Left lung (tissue), 10 donors: ENCODE measurements around the gene RBBP4. TPM values are rescaled to one million over a fixed set of nuclear protein-coding genes. Genes with fewer than 3 reads are reported as not detected.

ENCODE experiments used
- ATAC-seq: fragments of 200-7000 bp; cut with Tn5 transposase; one replicate; pipeline ENCODE4 v1.9.1; 2020; ENCODE audit warnings: moderate library complexity
- DNase-seq, 4 donors: peaks; one replicate each; pipeline ENCODE4 v3.0.0-alpha.2; 2013 to 2020
- H3K27ac ChIP-seq, 2 donors: fragments of 200-600 bp; sonication (generic) in 1 of 2; one replicate each; pipeline versions ENCODE4 v1.5.0 to v1.8.0; 2020 to 2021
- H3K27me3 ChIP-seq, 2 donors: fragments of 200-600 bp; sonication (generic) in 1 of 2; one replicate each; pipeline versions ENCODE4 v1.5.0 to v1.8.0; 2020 to 2021
- H3K36me3 ChIP-seq, 2 donors: fragments of 200-600 bp; sonication (generic) in 1 of 2; one replicate each; pipeline versions ENCODE4 v1.5.0 to v1.8.0; 2020 to 2021
- H3K4me1 ChIP-seq, 2 donors: fragments of 200-600 bp; one replicate each; pipeline ENCODE4 v1.8.0; 2021
- H3K4me3 ChIP-seq, 2 donors: fragments of 200-600 bp; sonication (generic) in 1 of 2; one replicate each; pipeline versions ENCODE4 v1.5.0 to v1.8.0; 2020 to 2021; ENCODE audit warnings: mild to moderate bottlenecking in 1 of 2
- H3K9me3 ChIP-seq, 2 donors: fragments of 200-600 bp; sonication (generic) in 1 of 2; one replicate each; pipeline versions ENCODE4 v1.5.0 to v1.8.0; 2020 to 2021
- CTCF ChIP-seq, 2 donors: fragments of 200-600 bp; sonication (generic) in 1 of 2; IDR thresholded peaks; one replicate each; pipeline versions ENCODE4 v1.5.0 to v1.8.0; 2021; ENCODE audit warnings: antibody characterized with exemption in 2 of 2
- intact Hi-C, 2 donors: fragments of 100-400 bp; cut with DNase I; formaldehyde crosslinking; loops; one replicate each; pipeline versions ENCODE4 v1.11.2 to v1.14.2; 2022
- polyA plus RNA-seq, 6 donors: library from polyadenylated mRNA; unstranded; fragments of 120-200 nt; gene quantifications; one replicate each; pipeline ENCODE4 v1.2.1, GENCODE V29; 2013; ENCODE audit not compliant: insufficient read length in 6 of 6
- total RNA-seq, 2 donors: library from RNA; stranded (reverse); fragmentation: NEBNext Ultra II Directional; extraction: Animal tissue kit (Norgen Biotek cat#: 25700); gene quantifications; one replicate each; pipeline ENCODE4 v1.2.1, GENCODE V29; 2021
- donor health status: DM: no; HTN: yes; CAD: no.
- donor health status: DM: no; HTN: no; CAD: no.

RBBP4 gene
- total and polyA plus RNA-seq, 8 donors, result 166 to 333 (median 292) TPM

- Histone ChIP-seq H3K36me3 (no peaks in the 10 kb centered on the region), H3K27me3 (no peaks in the 10 kb centered on the region), H3K27ac (no peak overlapping the region), H3K4me3 (no peak overlapping the region), H3K4me1 (peaks cover 9 to 13% of the 10 kb centered on the region in 2 donors), H3K9me3 (no peaks in the 10 kb centered on the region)
- no peak for TF ChIP-seq CTCF (IDR thresholded peaks at IDR 0.05)
- DNase-seq (no peak), ATAC-seq (no peak)
- intact Hi-C loops, result no loop called here
These were observed 76.9 kb downstream of the RBBP4 start for GRCh38 chr1:32727876-32728275.

GRCh38 chr1:32728413-32729077 lies 77.5 kb downstream of the RBBP4 start:
- H3K27me3 ChIP-seq, result no peaks in the 10 kb centered on the region
- DNase-seq, result no peak
- no peaks in the 10 kb centered on the region for H3K36me3 ChIP-seq
- no peaks in the 10 kb centered on the region for H3K9me3 ChIP-seq
- intact Hi-C loops, result no loop called here
- H3K4me3 ChIP-seq, result no peak overlapping the region
- H3K4me1 ChIP-seq, result peaks cover 9 to 13% of the 10 kb centered on the region in 2 donors
- TF ChIP-seq CTCF (IDR thresholded peaks at IDR 0.05), result no peak
- ATAC-seq, result no peak
- no peak overlapping the region for H3K27ac ChIP-seq

- Histone ChIP-seq H3K4me3 (no peak overlapping the region), H3K27ac (no peak overlapping the region), H3K27me3 (no peaks in the 10 kb centered on the region), H3K36me3 (no peaks in the 10 kb centered on the region), H3K4me1 (peaks cover 9 to 13% of the 10 kb centered on the region in 2 donors), H3K9me3 (no peaks in the 10 kb centered on the region)
- no peak for TF ChIP-seq CTCF (IDR thresholded peaks at IDR 0.05)
- DNase-seq (no peak), ATAC-seq (no peak)
- intact Hi-C loops, result no loop called here
These were observed 78.4 kb downstream of the RBBP4 start for GRCh38 chr1:32729254-32730046.

- H3K4me3 ChIP-seq, result no peak overlapping the region
- intact Hi-C loops, result no loop called here
- H3K4me1 ChIP-seq, result no peaks in the 10 kb centered on the region
- H3K9me3 ChIP-seq, result no peaks in the 10 kb centered on the region
- TF ChIP-seq CTCF (IDR thresholded peaks at IDR 0.05), result no peak
- no peaks in the 10 kb centered on the region for H3K36me3 ChIP-seq
- ATAC-seq (peak; percentile 15), DNase-seq (no peak)
- no peak overlapping the region for H3K27ac ChIP-seq
- H3K27me3 ChIP-seq, result no peaks in the 10 kb centered on the region
These were observed 82.7 kb downstream of the RBBP4 start for GRCh38 chr1:32733582-32734321.

Other genes with a start within 250 kb of the RBBP4 start
- under 1 TPM; 0.03 TPM for gene ZBTB8B, start 186.1 kb upstream of the RBBP4 start, total RNA-seq
- 1 to 10 TPM; 1.3 to 2.0 (median 1.6) TPM for gene ZBTB8B, start 186.1 kb upstream of the RBBP4 start, polyA plus RNA-seq
- 1 to 10 TPM; 8.6 to 9.8 TPM for gene ZBTB8A, start 111.8 kb upstream of the RBBP4 start, total RNA-seq
- gene ZBTB8A, start 111.8 kb upstream of the RBBP4 start, polyA plus RNA-seq, result 10 to 100 TPM; 13.4 to 17.3 (median 14.9) TPM
- gene ZBTB8OS, start 658 bp upstream of the RBBP4 start, total RNA-seq, result 10 to 100 TPM; 41.4 to 45.0 TPM
- gene ZBTB8OS, start 658 bp upstream of the RBBP4 start, polyA plus RNA-seq, result 10 to 100 TPM; 36.0 to 39.2 (median 37.3) TPM
- gene SYNC, start 51.6 kb downstream of the RBBP4 start, total RNA-seq, result 10 to 100 TPM; 11.9 to 19.9 TPM
- gene SYNC, start 51.6 kb downstream of the RBBP4 start, polyA plus RNA-seq, result 1 to 10 TPM; 3.1 to 5.8 (median 4.4) TPM
- 100 to 1,000 TPM in 1 of 2 donors, 10 to 100 TPM in 1; 80.7 to 126 TPM for gene YARS1, start 166.2 kb downstream of the RBBP4 start, total RNA-seq
- gene YARS1, start 166.2 kb downstream of the RBBP4 start, polyA plus RNA-seq, result 10 to 100 TPM; 68.8 to 86.4 (median 76.5) TPM
- gene S100PBP, start 166.4 kb downstream of the RBBP4 start, total RNA-seq, result 10 to 100 TPM; 32.3 to 35.0 TPM
- gene S100PBP, start 166.4 kb downstream of the RBBP4 start, polyA plus RNA-seq, result 10 to 100 TPM; 47.2 to 56.5 (median 53.8) TPM
- gene FNDC5, start 219.7 kb downstream of the RBBP4 start, total RNA-seq, result 1 to 10 TPM in 1 of 2 donors, not detected in 1; 4.6 TPM
- 10 to 100 TPM in 3 of 6 donors, 1 to 10 TPM in 3; 7.7 to 13.3 (median 10.3) TPM for gene FNDC5, start 219.7 kb downstream of the RBBP4 start, polyA plus RNA-seq
- gene HPCA, start 235.3 kb downstream of the RBBP4 start, total RNA-seq, result under 1 TPM in 1 of 2 donors, not detected in 1; 0.35 TPM
- under 1 TPM; 0.16 to 0.61 (median 0.37) TPM for gene HPCA, start 235.3 kb downstream of the RBBP4 start, polyA plus RNA-seq